HG02571 (cell line): ENCODE measurements around the gene CD3G.

Experiments
- ATAC-seq: cut with Tn5 transposase; IDR thresholded peaks from one replicate; pipeline ENCODE4 v1.9.1; 2021; ENCODE audit warnings: mild to moderate bottlenecking, moderate library complexity; ENCODE audit not compliant: unreplicated experiment

CD3G gene

GRCh38 chr11:118322721-118323120, 21.4 kb upstream of the CD3G start:
- ATAC-seq = no peak

- ATAC-seq = no peak
Observed at GRCh38 chr11:118325283-118325682, 18.9 kb upstream of the CD3G start.

- ATAC-seq = no peak
Observed at GRCh38 chr11:118328745-118329144, 15.4 kb upstream of the CD3G start.

GRCh38 chr11:118334745-118335144, 9.4 kb upstream of the CD3G start:
- ATAC-seq = no peak

DNA sequence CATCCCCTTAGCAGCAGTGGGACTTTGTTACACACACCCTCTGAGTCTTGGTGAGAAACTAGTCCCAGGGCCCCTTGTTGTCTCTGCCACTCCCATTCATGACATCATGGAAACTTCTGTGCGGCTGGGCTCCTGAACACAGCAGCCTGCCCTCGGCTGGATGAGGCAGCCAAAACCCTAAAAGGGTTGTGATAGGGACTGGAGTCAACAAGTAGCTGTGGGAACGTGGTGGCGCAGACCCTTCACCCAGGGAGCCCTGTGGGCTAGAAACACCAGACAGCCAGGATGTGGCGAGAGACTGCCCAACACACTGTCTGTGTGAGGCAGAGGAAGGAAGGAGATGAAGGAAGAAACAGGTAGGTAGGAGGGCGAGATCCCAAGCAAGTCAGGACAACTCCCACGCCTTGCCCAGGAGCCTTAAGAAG, 5.5 kb upstream of the CD3G start:
- ATAC-seq = no peak

- ATAC-seq = no peak
Observed at GRCh38 chr11:118339281-118339961, 4.7 kb upstream of the CD3G start.

- no peak for ATAC-seq
Observed at GRCh38 chr11:118340449-118340848, 3.7 kb upstream of the CD3G start.

DNA sequence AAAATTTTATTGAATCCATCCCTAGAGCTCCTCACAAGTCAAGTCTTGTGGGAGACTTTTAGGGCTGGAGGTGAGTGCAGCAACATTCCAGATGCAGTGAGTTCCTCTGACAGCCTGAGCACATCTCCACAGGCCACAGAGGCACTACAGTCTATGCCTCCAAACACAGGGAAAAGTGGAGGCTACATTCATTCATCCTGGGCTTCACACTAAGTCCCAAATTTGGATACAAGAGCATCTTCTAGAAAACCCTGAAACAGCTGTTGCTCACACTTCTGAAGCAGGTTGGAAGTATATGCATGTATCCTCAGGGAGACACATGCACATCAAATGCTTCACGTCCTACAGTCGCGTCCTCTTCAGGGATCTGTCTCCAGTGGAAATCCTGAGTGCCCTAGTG, 2.9 kb upstream of the CD3G start:
- no peak for ATAC-seq

DNA sequence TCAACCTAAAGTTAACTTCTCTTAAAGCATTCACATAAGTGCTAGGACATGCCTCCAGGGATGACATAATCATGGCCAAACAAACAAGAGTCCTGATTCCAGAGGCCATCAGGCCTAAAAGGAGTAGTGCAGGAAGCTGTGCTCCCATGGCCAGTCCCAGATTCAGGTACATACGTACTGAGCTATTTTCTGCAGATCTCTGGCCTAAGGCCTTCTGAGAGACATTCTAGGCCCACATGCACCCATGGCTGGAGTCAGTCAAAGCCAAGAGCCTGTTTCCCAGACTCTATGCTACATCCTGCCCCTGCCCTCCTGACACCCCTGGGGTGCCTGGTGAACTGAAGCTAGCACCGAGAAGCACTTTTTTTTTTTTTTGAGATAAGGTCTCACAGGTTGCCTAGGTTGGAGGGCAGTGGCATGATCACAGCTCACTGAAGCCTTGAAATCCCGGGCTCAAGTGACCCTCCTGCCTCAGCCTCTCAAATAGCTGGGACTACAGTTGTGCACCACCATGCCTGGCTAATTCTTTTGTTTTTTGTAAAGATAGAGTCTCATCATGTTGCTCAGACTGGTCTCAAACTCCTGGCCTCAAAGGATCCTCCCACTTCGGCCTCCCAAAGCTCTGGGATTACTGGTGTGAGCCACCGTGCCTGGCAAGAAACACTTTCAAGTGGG, 2.2 kb upstream of the CD3G start:
- ATAC-seq = no peak

GRCh38 chr11:118342503-118343161, 1.5 kb upstream of the CD3G start, which contains the start of gene CD3D:
TSS of gene CD3D (minus strand) at chr11:118342705. CDS start at chr11:118342607, 98 bp downstream.
- ATAC-seq = no peak

DNA sequence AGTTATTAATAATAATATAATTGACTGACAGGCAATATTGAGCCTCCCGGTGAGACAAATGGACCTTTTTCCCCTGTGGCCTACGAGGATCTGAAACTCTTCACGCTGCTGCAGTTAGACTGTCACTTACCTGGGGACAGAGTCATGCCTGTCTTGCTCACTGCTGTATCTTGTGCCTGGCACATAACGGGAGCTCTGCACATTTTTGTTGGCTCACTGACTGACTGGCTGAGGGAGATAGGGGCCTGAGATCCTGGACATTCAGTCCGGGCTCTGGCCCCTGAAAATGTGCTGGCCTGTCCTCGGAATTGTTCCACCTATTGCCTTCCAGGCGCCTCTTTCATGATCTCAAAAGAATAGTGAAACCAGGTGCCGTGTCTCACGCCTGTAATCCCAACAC, 896 bp upstream of the CD3G start:
- ATAC-seq = no peak

- ATAC-seq = no peak
Observed at GRCh38 chr11:118349475-118349874, 5.3 kb downstream of the CD3G start.

GRCh38 chr11:118353084-118353710, 9.1 kb downstream of the CD3G start:
- ATAC-seq = no peak

- ATAC-seq = no peak
Observed at GRCh38 chr11:118358071-118358470, 13.9 kb downstream of the CD3G start.

GRCh38 chr11:118359295-118359958, 15.3 kb downstream of the CD3G start, which contains the start of gene UBE4A:
TSS of gene UBE4A (plus strand) at chr11:118359600. CDS start at chr11:118365081, 5,481 bp downstream.
- peak; percentile 88 for ATAC-seq

DNA sequence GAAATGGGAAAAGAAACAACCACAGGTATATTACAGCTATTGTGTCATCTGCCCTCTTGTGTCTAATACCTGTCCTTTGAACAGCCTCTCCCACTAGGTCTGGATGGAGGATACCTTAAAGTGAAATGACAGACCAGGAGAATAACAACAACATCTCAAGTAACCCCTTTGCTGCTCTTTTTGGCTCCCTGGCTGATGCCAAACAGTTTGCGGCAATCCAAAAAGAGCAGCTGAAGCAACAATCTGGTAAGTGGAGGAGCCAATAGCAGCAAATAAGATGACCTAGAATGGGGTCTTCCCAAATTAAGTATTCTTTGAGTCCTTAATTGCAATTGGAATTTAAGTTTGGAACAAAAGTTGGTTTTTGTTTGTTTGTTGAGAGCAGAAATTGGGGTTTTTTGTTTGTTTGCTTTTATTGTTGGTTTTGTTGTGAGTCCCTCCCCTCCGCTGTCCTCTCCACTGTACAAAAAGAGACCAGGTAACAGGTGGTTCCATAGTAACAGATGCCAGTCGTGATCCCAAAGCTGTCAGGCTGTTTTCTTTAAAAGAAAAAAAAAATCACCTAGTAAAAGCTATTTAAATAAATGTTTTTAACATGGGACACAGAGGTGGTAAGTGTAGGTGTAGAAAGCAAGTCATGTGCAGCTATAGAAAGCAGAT, 20.9 kb downstream of the CD3G start:
- ATAC-seq = no peak

DNA sequence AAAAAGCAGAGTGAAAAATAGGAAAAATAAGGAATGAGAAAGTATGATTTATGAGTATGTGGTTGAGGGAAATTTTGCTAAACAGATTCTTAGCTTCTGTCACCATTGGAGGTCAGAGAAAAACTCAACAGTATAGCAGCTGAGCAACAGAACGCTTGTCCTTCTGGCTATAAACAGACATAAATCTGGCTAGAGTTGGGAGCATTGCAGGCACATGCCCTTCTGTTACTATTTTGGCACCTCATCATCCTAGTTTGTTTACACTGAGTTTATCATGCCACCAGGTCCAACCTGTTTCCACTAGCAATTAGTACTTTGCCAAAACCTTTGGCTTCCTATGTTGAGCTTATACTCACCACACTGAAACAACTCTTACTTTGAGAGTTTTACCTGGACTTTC, 22.1 kb downstream of the CD3G start:
- ATAC-seq = no peak

GRCh38 chr11:118370774-118371173, 26.6 kb downstream of the CD3G start:
- no peak for ATAC-seq

- no peak for ATAC-seq
Observed at GRCh38 chr11:118373263-118373662, 29.1 kb downstream of the CD3G start.

- ATAC-seq = no peak
Observed at GRCh38 chr11:118373871-118374270, 29.7 kb downstream of the CD3G start.
